ENCODE measurements around the gene COTL1. TPM values are rescaled to one million over a fixed set of nuclear protein-coding genes. Genes with fewer than 3 reads are reported as not detected.

Gene COTL1
- polyA plus RNA-seq, 1 of the 3 experiments (the other 2 are of a cell fraction), result 91.6 TPM

DNA sequence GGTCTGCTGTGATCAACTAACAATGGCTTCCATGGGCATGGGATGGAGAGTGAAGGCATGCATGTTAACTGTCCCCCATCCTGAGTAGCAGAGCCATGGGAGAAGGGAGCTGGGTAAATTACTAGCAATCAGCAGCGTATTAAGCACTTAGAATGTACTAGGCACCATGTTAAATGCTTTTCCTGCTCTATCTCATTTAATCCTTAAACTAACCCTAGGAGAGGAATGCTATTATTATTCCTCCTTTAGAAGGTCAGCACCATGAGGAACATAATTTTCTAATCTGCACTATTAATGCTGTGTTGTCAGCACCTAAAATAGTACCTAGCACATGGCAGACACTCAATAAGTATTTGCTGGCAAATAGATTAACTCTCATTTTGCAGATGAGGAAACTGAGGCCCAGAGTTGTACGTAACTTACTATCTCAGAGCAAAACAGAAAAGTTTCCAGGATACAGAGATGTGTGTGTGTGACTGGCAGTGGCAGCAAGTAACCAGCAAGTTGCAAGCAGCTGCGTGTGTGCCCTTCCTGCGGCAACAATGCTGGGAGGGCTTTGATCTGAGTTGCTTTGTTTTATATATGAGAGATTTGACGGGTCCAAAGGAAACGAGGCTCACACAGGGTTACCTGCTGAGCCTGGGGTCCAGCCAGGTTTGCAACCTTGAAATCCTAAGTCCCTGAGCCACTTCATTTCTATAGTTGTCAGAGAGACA is 23.9 kb upstream of the COTL1 start:
- H3K9me3 ChIP-seq, result no peaks in the 10 kb centered on the region
- peak overlapping the region; percentile 54; the same call in 1 of the 2 replicates for H3K4me2 ChIP-seq
- no peaks in the 10 kb centered on the region for H3K36me3 ChIP-seq (replicated peaks in 1 of 2; ENCODE audit: control insufficient read depth in 1 of 2, insufficient read depth in 2 of 2, low read length in 1 of 2)
- no peak overlapping the region for H3K4me3 ChIP-seq (ENCODE audit: low read depth in 2 of 2, low read length in 1 of 2)
- ChIA-PET CTCF (interaction anchor here (0.7 to 2.1 kb wide), 4 partner anchors 19 to 99 kb away, joined by 3 to 9 read pairs (median 4); no protein-coding TSS in a partner anchor), POLR2A (no interaction called here)
- H3K79me2 ChIP-seq (ENCODE audit: insufficient read depth), result no peaks in the 10 kb centered on the region
- H3K4me1 ChIP-seq (ENCODE audit: control insufficient read depth in 1 of 2, insufficient read depth in 2 of 2, low read depth in 1 of 2, low read length in 1 of 2), result peaks cover 13 to 25% of the 10 kb centered on the region in 2 experiments; a peak in 3 of 4 replicates
- no peaks in the 10 kb centered on the region for H3K9me2 ChIP-seq
- WGBS (ENCODE audit: low lambda C conversion rate), result 90% methylated on average over 6 of the region's 6 CpGs
- H4K20me1 ChIP-seq (ENCODE audit: insufficient read depth), result no peaks in the 10 kb centered on the region
- peak overlapping the region; percentile 35; the same call in 1 of the 2 replicates for H3K9ac ChIP-seq
- peaks cover 3% of the 10 kb centered on the region for H3F3A ChIP-seq (replicated peaks; ENCODE audit: insufficient read depth)
- TF ChIP-seq MXI1 (IDR thresholded peaks at IDR 0.05; ENCODE audit: low read depth, low read length), result no peak
- TF ChIP-seq TAF1 (IDR thresholded peaks at IDR 0.05; ENCODE audit: borderline replicate concordance, low read depth, low read length), result no peak
- TF ChIP-seq, protein P1, sequence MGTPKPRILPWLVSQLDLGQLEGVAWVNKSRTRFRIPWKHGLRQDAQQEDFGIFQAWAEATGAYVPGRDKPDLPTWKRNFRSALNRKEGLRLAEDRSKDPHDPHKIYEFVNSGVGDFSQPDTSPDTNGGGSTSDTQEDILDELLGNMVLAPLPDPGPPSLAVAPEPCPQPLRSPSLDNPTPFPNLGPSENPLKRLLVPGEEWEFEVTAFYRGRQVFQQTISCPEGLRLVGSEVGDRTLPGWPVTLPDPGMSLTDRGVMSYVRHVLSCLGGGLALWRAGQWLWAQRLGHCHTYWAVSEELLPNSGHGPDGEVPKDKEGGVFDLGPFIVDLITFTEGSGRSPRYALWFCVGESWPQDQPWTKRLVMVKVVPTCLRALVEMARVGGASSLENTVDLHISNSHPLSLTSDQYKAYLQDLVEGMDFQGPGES (IDR thresholded peaks at IDR 0.05; ENCODE audit: low read depth, low read length), result no peak
- TF ChIP-seq FOXJ3 (CRISPR knock-in tag; IDR thresholded peaks at IDR 0.05), result no peak
- TF ChIP-seq TCF12 (IDR thresholded peaks at IDR 0.05), result no peak
- TF ChIP-seq TEAD4 (IDR thresholded peaks at IDR 0.05; ENCODE audit: borderline replicate concordance, insufficient read depth), result no peak
- TF ChIP-seq MEF2A (IDR thresholded peaks at IDR 0.05; ENCODE audit: borderline replicate concordance, low read depth), result no peak
- TF ChIP-seq, protein P2, sequence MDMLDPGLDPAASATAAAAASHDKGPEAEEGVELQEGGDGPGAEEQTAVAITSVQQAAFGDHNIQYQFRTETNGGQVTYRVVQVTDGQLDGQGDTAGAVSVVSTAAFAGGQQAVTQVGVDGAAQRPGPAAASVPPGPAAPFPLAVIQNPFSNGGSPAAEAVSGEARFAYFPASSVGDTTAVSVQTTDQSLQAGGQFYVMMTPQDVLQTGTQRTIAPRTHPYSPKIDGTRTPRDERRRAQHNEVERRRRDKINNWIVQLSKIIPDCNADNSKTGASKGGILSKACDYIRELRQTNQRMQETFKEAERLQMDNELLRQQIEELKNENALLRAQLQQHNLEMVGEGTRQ (IDR thresholded peaks at IDR 0.05; ENCODE audit: borderline replicate concordance, low read depth, low read length), result no peak
- TF ChIP-seq NFIC (IDR thresholded peaks at IDR 0.05; ENCODE audit: borderline replicate concordance), result no peak
- no peak for TF ChIP-seq RAD21 (IDR thresholded peaks at IDR 0.05; ENCODE audit: low read length)
- no peaks in the 10 kb centered on the region for H3K27me3 ChIP-seq (ENCODE audit: insufficient read depth)
- no peak overlapping the region for H3K27ac ChIP-seq (ENCODE audit: low read depth in 2 of 2, low read length in 1 of 2)
- no peak for DNase-seq
- H2AFZ ChIP-seq (ENCODE audit: low read depth), result peak overlapping the region; percentile 60; the same call in 1 of the 2 replicates

DNA sequence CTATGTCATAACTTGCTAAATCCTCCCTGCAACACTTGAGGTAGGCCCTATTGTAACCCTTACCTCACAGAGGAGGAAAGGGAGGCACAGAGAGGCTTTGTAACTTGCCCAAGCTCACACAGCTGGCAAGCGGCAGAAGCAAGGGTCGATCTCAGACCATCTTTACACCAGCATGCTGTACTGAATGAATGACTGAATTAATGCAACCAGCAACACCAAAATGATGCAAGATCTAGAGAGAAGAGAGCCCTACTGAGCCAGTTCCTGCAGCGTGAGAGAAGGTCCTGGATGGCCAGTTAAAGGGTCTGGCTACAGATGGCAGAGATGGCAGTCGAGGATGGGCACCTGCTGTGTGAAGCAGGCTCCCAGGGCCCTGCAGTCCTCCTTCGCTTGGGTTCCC is 22.3 kb upstream of the COTL1 start:
- no peaks in the 10 kb centered on the region for H3K36me3 ChIP-seq (replicated peaks in 1 of 2; ENCODE audit: control insufficient read depth in 1 of 2, insufficient read depth in 2 of 2, low read length in 1 of 2)
- ChIA-PET POLR2A (no interaction called here), CTCF (no interaction called here)
- H3F3A ChIP-seq (replicated peaks; ENCODE audit: insufficient read depth), result peaks cover 3% of the 10 kb centered on the region
- H3K4me3 ChIP-seq (ENCODE audit: low read depth in 2 of 2, low read length in 1 of 2), result no peak overlapping the region
- 96% methylated on average over 5 of the region's 5 CpGs for WGBS (ENCODE audit: low lambda C conversion rate)
- H4K20me1 ChIP-seq (ENCODE audit: insufficient read depth), result no peaks in the 10 kb centered on the region
- H3K9ac ChIP-seq, result no peak overlapping the region
- no peak overlapping the region for H2AFZ ChIP-seq (ENCODE audit: low read depth)
- TF ChIP-seq, protein P3, sequence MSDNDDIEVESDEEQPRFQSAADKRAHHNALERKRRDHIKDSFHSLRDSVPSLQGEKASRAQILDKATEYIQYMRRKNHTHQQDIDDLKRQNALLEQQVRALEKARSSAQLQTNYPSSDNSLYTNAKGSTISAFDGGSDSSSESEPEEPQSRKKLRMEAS (IDR thresholded peaks at IDR 0.05; ENCODE audit: low read depth), result no peak
- TF ChIP-seq EP300 (IDR thresholded peaks at IDR 0.05; ENCODE audit: borderline replicate concordance in 1 of 2, low read depth in 1 of 2, low read length in 1 of 2), result no peak
- TF ChIP-seq ELF1 (IDR thresholded peaks at IDR 0.05), result no peak
- no peak for TF ChIP-seq RCOR1 (IDR thresholded peaks at IDR 0.05; ENCODE audit: low read length)
- TF ChIP-seq RFX5 (IDR thresholded peaks at IDR 0.05; ENCODE audit: low read length), result no peak
- TF ChIP-seq, protein P4, sequence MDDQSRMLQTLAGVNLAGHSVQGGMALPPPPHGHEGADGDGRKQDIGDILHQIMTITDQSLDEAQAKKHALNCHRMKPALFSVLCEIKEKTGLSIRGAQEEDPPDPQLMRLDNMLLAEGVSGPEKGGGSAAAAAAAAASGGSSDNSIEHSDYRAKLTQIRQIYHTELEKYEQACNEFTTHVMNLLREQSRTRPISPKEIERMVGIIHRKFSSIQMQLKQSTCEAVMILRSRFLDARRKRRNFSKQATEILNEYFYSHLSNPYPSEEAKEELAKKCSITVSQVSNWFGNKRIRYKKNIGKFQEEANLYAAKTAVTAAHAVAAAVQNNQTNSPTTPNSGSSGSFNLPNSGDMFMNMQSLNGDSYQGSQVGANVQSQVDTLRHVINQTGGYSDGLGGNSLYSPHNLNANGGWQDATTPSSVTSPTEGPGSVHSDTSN (IDR thresholded peaks at IDR 0.05), result no peak
- TF ChIP-seq MXI1 (IDR thresholded peaks at IDR 0.05; ENCODE audit: low read depth, low read length), result no peak
- TF ChIP-seq FOXM1 (IDR thresholded peaks at IDR 0.05; ENCODE audit: low read depth), result no peak
- TF ChIP-seq GABPA (IDR thresholded peaks at IDR 0.05; ENCODE audit: low read depth), result no peak
- TF ChIP-seq NRF1 (IDR thresholded peaks at IDR 0.05; ENCODE audit: low read depth, low read length), result no peak
- TF ChIP-seq SMC3 (IDR thresholded peaks at IDR 0.05; ENCODE audit: low read depth, low read length), result no peak
- TF ChIP-seq NFIC (IDR thresholded peaks at IDR 0.05; ENCODE audit: borderline replicate concordance), result no peak
- TF ChIP-seq TCF12 (IDR thresholded peaks at IDR 0.05), result no peak
- H3K79me2 ChIP-seq (ENCODE audit: insufficient read depth), result no peaks in the 10 kb centered on the region
- H3K4me2 ChIP-seq, result no peak overlapping the region
- H3K4me1 ChIP-seq (ENCODE audit: control insufficient read depth in 1 of 2, insufficient read depth in 2 of 2, low read depth in 1 of 2, low read length in 1 of 2), result peaks cover 13 to 25% of the 10 kb centered on the region in 2 experiments; a peak in 3 of 4 replicates
- H3K27me3 ChIP-seq (ENCODE audit: insufficient read depth), result no peaks in the 10 kb centered on the region
- no peak overlapping the region for H3K27ac ChIP-seq (ENCODE audit: low read depth in 2 of 2, low read length in 1 of 2)
- no peak for DNase-seq
- no peaks in the 10 kb centered on the region for H3K9me2 ChIP-seq
- H3K9me3 ChIP-seq, result no peaks in the 10 kb centered on the region

All from SK-N-SH (cell line).